HG03060 (cell line): ENCODE results near the gene ACTMAP.
"Not testable (repeated sequence)": the region's sequence is repeated elsewhere in the genome, so short reads cannot be mapped to it uniquely, and the experiment has no call there.

Source experiments
- ATAC-seq: cut with Tn5 transposase; IDR thresholded peaks from one replicate; pipeline ENCODE4 v1.9.1; 2021; ENCODE audit warnings: low read depth, moderate number of reproducible peaks; ENCODE audit not compliant: unreplicated experiment

The ACTMAP gene

GRCh38 chr19:40750058-40750873 lies at the start of gene ACTMAP:
ACTMAP (minus strand) TSS chr19:40750477; CDS start chr19:40749803, 674 bp downstream.
- ATAC-seq: peak; percentile 61

GRCh38 chr19:40799558-40800338 lies 49.5 kb upstream of the ACTMAP start:
- ATAC-seq: no peak

GRCh38 chr19:40798683-40799557 lies 48.6 kb upstream of the ACTMAP start, which contains the start of gene EGLN2:
EGLN2 (plus strand) TSS chr19:40799191; CDS start chr19:40800573, 1,382 bp downstream.
- ATAC-seq: peak; percentile 62

GRCh38 chr19:40797963-40798682 lies 47.8 kb upstream of the ACTMAP start:
- ATAC-seq: no peak

- no peak for ATAC-seq
Observed at GRCh38 chr19:40797166-40797962, 47.1 kb upstream of the ACTMAP start.

- no peak for ATAC-seq
Observed at GRCh38 chr19:40791996-40792395, 41.7 kb upstream of the ACTMAP start.

- no peak for ATAC-seq
Observed at GRCh38 chr19:40791349-40791748, 41.1 kb upstream of the ACTMAP start.

- ATAC-seq: no peak
Observed at GRCh38 chr19:40786060-40787037, 36.1 kb upstream of the ACTMAP start.

- no peak for ATAC-seq
Observed at GRCh38 chr19:40785526-40785925, 35.2 kb upstream of the ACTMAP start.

GRCh38 chr19:40784146-40784545 lies 33.9 kb upstream of the ACTMAP start:
- ATAC-seq: not testable (repeated sequence)

GRCh38 chr19:40783711-40784110 lies 33.4 kb upstream of the ACTMAP start:
- no peak for ATAC-seq

- no peak for ATAC-seq
Observed at GRCh38 chr19:40781140-40781539, 30.9 kb upstream of the ACTMAP start.

- ATAC-seq: no peak
Observed at GRCh38 chr19:40780582-40780981, 30.3 kb upstream of the ACTMAP start.

- no peak for ATAC-seq
Observed at GRCh38 chr19:40778706-40779284, 28.5 kb upstream of the ACTMAP start.

- ATAC-seq: peak; percentile 32
Observed at GRCh38 chr19:40777937-40778705, 27.8 kb upstream of the ACTMAP start, which contains the start of gene RAB4B. RAB4B (plus strand) TSS chr19:40778247; CDS start chr19:40778376, 129 bp downstream.

GRCh38 chr19:40777645-40777936 lies 27.3 kb upstream of the ACTMAP start:
- no peak for ATAC-seq
